ENCODE data around the gene RAD51D. TPM values are rescaled to one million over a fixed set of nuclear protein-coding genes. Genes with fewer than 3 reads are reported as not detected.
"Not testable (repeated sequence)": the region's sequence is repeated elsewhere in the genome, so short reads cannot be mapped to it uniquely, and the experiment has no call there.

Gene RAD51D
- total RNA-seq, 1 experiment from 2014 or later = 12.1 TPM

DNA sequence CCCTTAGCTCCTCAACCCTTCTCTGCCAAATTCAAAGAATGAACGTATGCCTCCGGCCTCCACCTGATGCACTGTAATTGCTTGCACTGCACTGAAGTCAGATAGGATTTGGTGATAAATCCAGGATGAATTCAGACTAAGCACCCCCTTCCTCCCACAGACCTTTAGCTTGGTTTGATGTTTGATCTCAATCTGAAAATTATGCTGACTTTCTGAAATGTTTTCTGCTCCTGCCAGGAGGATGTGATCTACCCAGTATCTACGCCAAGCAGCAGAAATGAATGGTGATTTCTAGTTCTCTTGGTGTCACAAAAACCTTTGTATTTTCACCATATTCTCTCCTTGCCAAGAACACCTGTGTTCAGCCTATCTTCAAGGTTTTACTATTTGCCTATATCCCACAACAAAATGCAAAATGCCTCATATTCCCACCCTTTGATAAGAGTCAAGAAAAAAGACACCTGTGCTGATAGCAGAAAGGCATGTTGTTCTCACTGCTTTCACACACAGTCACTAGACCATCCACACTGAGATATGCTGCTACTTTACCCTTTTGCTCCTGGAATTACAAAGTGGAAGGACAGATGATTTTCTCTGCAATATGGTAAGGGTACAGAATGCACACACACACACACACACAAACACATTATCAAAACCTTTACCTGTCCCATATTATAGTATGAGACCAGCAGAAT, 70.8 kb downstream of the RAD51D start:
- CTCF ChIA-PET = no interaction called here
- POLR2A ChIA-PET (ENCODE audit: low non-redundant PET) = no interaction called here
- intact Hi-C loops (cut with micrococcal nuclease; ENCODE audit: unreplicated experiment) = no loop called here
- BruUV-seq (replicated peaks) = no TSS peak
- Histone ChIP-seq H3K4me1 (ENCODE audit: insufficient read depth, low read length, poor library complexity, severe bottlenecking) (no peaks in the 10 kb centered on the region), H3K9me3 (ENCODE audit: low read depth, low read length, poor library complexity, severe bottlenecking) (no peaks in the 10 kb centered on the region), H3K4me3 (ENCODE audit: low read depth, low read length, poor library complexity, severe bottlenecking) (no peak overlapping the region), H3K27me3 (replicated peaks; ENCODE audit: insufficient read depth, low read depth, low read length, poor library complexity) (no peaks in the 10 kb centered on the region), H3K36me3 (ENCODE audit: insufficient read depth, low read length, poor library complexity, severe bottlenecking) (no peaks in the 10 kb centered on the region), H3K27ac (ENCODE audit: low read depth, low read length, poor library complexity, severe bottlenecking) (no peak overlapping the region)
- TF ChIP-seq EZH2 (IDR thresholded peaks at IDR 0.05; ENCODE audit: borderline replicate concordance, low read depth, low read length, poor library complexity, severe bottlenecking) = no peak
- TF ChIP-seq, protein P1, sequence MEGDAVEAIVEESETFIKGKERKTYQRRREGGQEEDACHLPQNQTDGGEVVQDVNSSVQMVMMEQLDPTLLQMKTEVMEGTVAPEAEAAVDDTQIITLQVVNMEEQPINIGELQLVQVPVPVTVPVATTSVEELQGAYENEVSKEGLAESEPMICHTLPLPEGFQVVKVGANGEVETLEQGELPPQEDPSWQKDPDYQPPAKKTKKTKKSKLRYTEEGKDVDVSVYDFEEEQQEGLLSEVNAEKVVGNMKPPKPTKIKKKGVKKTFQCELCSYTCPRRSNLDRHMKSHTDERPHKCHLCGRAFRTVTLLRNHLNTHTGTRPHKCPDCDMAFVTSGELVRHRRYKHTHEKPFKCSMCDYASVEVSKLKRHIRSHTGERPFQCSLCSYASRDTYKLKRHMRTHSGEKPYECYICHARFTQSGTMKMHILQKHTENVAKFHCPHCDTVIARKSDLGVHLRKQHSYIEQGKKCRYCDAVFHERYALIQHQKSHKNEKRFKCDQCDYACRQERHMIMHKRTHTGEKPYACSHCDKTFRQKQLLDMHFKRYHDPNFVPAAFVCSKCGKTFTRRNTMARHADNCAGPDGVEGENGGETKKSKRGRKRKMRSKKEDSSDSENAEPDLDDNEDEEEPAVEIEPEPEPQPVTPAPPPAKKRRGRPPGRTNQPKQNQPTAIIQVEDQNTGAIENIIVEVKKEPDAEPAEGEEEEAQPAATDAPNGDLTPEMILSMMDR (conservative IDR thresholded peaks at IDR 0.05; ENCODE audit: low read depth, low read length) = no peak
- DNase-seq (ENCODE audit: low spot score) = no peak

DNA sequence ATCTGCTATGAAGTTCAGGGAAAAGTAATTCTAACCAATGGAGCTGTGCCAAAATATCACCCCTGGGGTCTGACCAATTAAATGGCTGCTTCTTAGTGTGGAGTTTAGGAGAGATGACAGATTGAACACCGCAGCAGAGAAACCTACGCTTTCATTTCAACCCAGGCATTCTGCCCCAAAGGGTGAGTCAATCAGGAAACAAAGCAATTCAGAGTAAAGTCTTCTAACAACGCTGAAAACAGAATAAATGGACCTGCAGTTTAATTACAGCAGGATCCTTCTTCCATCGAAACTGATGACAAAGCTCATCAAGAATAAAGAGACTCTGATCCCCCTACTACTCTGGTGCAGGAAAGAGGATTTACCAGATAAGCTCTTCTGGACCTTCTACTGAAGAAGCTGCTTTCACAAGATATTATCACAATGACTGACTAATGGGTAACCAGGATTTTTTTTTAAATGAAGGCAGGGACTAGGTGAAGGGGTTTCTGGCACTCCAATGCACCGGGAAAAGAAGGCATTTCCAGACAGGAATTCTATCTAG, 72.8 kb downstream of the RAD51D start:
- TF ChIP-seq, protein P1 (conservative IDR thresholded peaks at IDR 0.05; ENCODE audit: low read depth, low read length) = no peak
- TF ChIP-seq EZH2 (IDR thresholded peaks at IDR 0.05; ENCODE audit: borderline replicate concordance, low read depth, low read length, poor library complexity, severe bottlenecking) = no peak
- Histone ChIP-seq H3K27me3 (replicated peaks; ENCODE audit: insufficient read depth, low read depth, low read length, poor library complexity) (no peaks in the 10 kb centered on the region), H3K27ac (ENCODE audit: low read depth, low read length, poor library complexity, severe bottlenecking) (no peak overlapping the region), H3K36me3 (ENCODE audit: insufficient read depth, low read length, poor library complexity, severe bottlenecking) (no peaks in the 10 kb centered on the region), H3K9me3 (ENCODE audit: low read depth, low read length, poor library complexity, severe bottlenecking) (no peaks in the 10 kb centered on the region), H3K4me3 (ENCODE audit: low read depth, low read length, poor library complexity, severe bottlenecking) (peak overlapping the region; percentile 21), H3K4me1 (ENCODE audit: insufficient read depth, low read length, poor library complexity, severe bottlenecking) (no peaks in the 10 kb centered on the region)
- POLR2A ChIA-PET (ENCODE audit: low non-redundant PET) = no interaction called here
- no TSS peak for BruUV-seq (replicated peaks)
- CTCF ChIA-PET = no interaction called here
- intact Hi-C loops (cut with micrococcal nuclease; ENCODE audit: unreplicated experiment) = no loop called here
- DNase-seq (ENCODE audit: low spot score) = peak; percentile 56

DNA sequence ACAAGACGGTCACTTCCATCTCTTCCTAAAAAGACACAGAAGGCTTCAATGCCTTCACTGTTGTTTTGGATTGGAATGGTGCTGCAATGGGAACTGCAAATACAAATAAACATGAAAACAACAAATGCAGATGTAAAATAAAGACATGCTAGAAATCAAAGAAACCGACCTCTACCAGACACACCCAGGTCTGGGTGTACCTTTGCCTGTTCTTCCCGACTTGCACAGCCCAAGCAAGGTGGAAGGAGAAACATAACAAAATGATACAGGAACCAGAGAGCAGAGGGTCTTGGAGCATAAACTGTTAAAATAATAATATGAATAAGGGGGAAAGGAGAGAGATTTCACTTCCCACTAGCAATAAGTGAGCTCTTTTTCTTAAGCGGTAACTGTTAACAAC, 73.4 kb downstream of the RAD51D start:
- TF ChIP-seq EZH2 (IDR thresholded peaks at IDR 0.05; ENCODE audit: borderline replicate concordance, low read depth, low read length, poor library complexity, severe bottlenecking) = no peak
- TF ChIP-seq, protein P1 (conservative IDR thresholded peaks at IDR 0.05; ENCODE audit: low read depth, low read length) = no peak
- intact Hi-C loops (cut with micrococcal nuclease; ENCODE audit: unreplicated experiment) = no loop called here
- Histone ChIP-seq H3K9me3 (ENCODE audit: low read depth, low read length, poor library complexity, severe bottlenecking) (no peaks in the 10 kb centered on the region), H3K27me3 (replicated peaks; ENCODE audit: insufficient read depth, low read depth, low read length, poor library complexity) (no peaks in the 10 kb centered on the region), H3K4me1 (ENCODE audit: insufficient read depth, low read length, poor library complexity, severe bottlenecking) (no peaks in the 10 kb centered on the region), H3K36me3 (ENCODE audit: insufficient read depth, low read length, poor library complexity, severe bottlenecking) (no peaks in the 10 kb centered on the region), H3K4me3 (ENCODE audit: low read depth, low read length, poor library complexity, severe bottlenecking) (no peak overlapping the region), H3K27ac (ENCODE audit: low read depth, low read length, poor library complexity, severe bottlenecking) (no peak overlapping the region)
- POLR2A ChIA-PET (ENCODE audit: low non-redundant PET) = no interaction called here
- BruUV-seq (replicated peaks) = no TSS peak
- no peak for DNase-seq (ENCODE audit: low spot score)
- CTCF ChIA-PET = no interaction called here

DNA sequence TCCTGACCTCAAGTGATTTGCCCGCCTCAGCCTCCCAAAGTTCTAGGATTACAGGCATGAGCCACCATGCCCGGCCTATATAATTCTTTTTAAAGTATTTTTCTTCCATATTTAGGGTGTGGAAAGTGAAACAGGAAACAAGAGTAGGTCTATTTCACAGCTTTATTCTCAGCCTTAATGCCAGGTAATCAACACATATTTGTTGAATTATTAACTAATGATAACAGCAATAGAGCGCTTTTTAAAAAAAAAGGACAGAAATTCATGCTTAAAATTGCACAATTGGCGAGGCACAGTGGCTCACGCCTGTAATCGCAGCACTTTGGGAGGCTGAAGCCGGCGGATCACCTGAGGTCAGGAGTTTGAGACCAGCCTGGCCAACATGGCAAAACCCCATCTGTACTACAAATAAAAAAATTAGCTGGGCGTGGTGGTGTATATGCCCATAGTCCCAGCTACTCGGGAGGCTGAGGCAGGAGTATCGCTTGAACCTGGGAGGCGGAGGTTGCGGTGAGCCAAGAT, 74.1 kb downstream of the RAD51D start:
- POLR2A ChIA-PET (ENCODE audit: low non-redundant PET); BruUV-seq (replicated peaks); DNase-seq (ENCODE audit: low spot score); intact Hi-C loops (cut with micrococcal nuclease; ENCODE audit: unreplicated experiment); H3K4me3 ChIP-seq (ENCODE audit: low read depth, low read length, poor library complexity, severe bottlenecking); CTCF ChIA-PET; H3K27me3 ChIP-seq (replicated peaks; ENCODE audit: insufficient read depth, low read depth, low read length, poor library complexity); H3K4me1 ChIP-seq (ENCODE audit: insufficient read depth, low read length, poor library complexity, severe bottlenecking); H3K36me3 ChIP-seq (ENCODE audit: insufficient read depth, low read length, poor library complexity, severe bottlenecking); H3K9me3 ChIP-seq (ENCODE audit: low read depth, low read length, poor library complexity, severe bottlenecking); H3K27ac ChIP-seq (ENCODE audit: low read depth, low read length, poor library complexity, severe bottlenecking): not testable (repeated sequence)

All from A673 (cell line).